H1 (cell line): ENCODE data around the gene DIPK1A. TPM values are rescaled to one million over a fixed set of nuclear protein-coding genes. Genes with fewer than 3 reads are reported as not detected.

Experiments
- CTCF ChIA-PET: fragments of 300-600 bp; sonication (Branson Sonifier 250); formaldehyde crosslinking; loops from one replicate; lab custom pipeline; 2021; ENCODE audit not compliant: partially characterized antibody; lab: Charles Lee
- POLR2A ChIA-PET: fragments of 300-600 bp; sonication (Branson Sonifier 250); formaldehyde crosslinking; loops from one replicate; lab custom pipeline; 2021; ENCODE audit warnings: inconsistent platforms; ENCODE audit not compliant: partially characterized antibody; lab: Charles Lee
- DNase-seq, 2 experiments: peaks; one replicate each; pipeline versions ENCODE4 v3.0.0 to v3.0.0-alpha.2; 2010 to 2022; ENCODE audit warnings: low spot score in 2 of 2, low read depth in 1 of 2, mixed read lengths in 1 of 2
- FAIRE-seq: peaks from 2 replicates; lab custom pipeline; 2011; peaks lifted over from hg19 to GRCh38; lab: Jason Lieb, UNC
- H2AFZ ChIP-seq: 2 replicates; pipeline ENCODE4 v1.8.1; 2012; ENCODE audit warnings: low read length, inconsistent platforms
- H2AK5ac ChIP-seq: 2 replicates; pipeline ENCODE4 v1.6.1; 2013; ENCODE audit warnings: low read depth, low read length
- H2BK120ac ChIP-seq: replicated peaks from 2 replicates; pipeline ENCODE3; 2013; ENCODE audit warnings: low read depth, low read length, inconsistent platforms
- H2BK12ac ChIP-seq: 2 replicates; pipeline ENCODE4 v1.6.1; 2013; ENCODE audit warnings: low read depth, low read length
- H2BK15ac ChIP-seq: 2 replicates; pipeline ENCODE4 v1.6.1; 2013; ENCODE audit warnings: low read length
- H2BK20ac ChIP-seq: 2 replicates; pipeline ENCODE4 v1.6.1; 2013; ENCODE audit warnings: low read length
- H2BK5ac ChIP-seq: 2 replicates; pipeline ENCODE4 v1.6.1; 2013; ENCODE audit warnings: low read depth, low read length
- H3K14ac ChIP-seq: 2 replicates; pipeline ENCODE4 v1.6.1; 2013; ENCODE audit warnings: inconsistent platforms; ENCODE audit not compliant: insufficient read length
- H3K18ac ChIP-seq: 2 replicates; pipeline ENCODE4 v1.6.1; 2013; ENCODE audit warnings: low read length; ENCODE audit errors: extremely low read depth
- H3K23ac ChIP-seq: 2 replicates; pipeline ENCODE4 v1.6.1; 2013; ENCODE audit warnings: inconsistent platforms; ENCODE audit not compliant: insufficient read length
- H3K23me2 ChIP-seq: 2 replicates; pipeline ENCODE4 v1.6.1; 2013; ENCODE audit warnings: low read depth, low read length
- H3K27ac ChIP-seq: 2 replicates; pipeline ENCODE4 v1.6.1; 2011; ENCODE audit warnings: low read depth, low read length, inconsistent platforms
- H3K27me3 ChIP-seq, 4 experiments: replicated peaks in 1 of 4; 1 replicate in 1 of 4; 2 replicates in 3 of 4; pipeline versions ENCODE4 v1.6.1 to v1.8.1; 2011 to 2013; ENCODE audit warnings: low read length in 3 of 4, mild to moderate bottlenecking in 3 of 4, inconsistent platforms in 2 of 4, mixed read lengths in 2 of 4, moderate library complexity in 1 of 4; ENCODE audit not compliant: control insufficient read depth in 3 of 4, insufficient read depth in 3 of 4; ENCODE audit errors: extremely low read depth in 1 of 4
- H3K36me3 ChIP-seq, 4 experiments: 2 replicates each; pipeline versions ENCODE4 v1.6.1 to v1.8.1; 2011 to 2013; ENCODE audit warnings: mild to moderate bottlenecking in 4 of 4, low read length in 3 of 4, moderate library complexity in 2 of 4, control low read depth in 1 of 4, inconsistent platforms in 1 of 4; ENCODE audit not compliant: insufficient read depth in 4 of 4, control insufficient read depth in 2 of 4
- H3K4ac ChIP-seq: replicated peaks from 2 replicates; pipeline ENCODE3; 2013; ENCODE audit warnings: low read length, low read depth, mixed read lengths, inconsistent platforms; ENCODE audit not compliant: insufficient read length
- H3K4me1 ChIP-seq, 4 experiments: replicated peaks in 1 of 4; 1 replicate in 1 of 4; 2 replicates in 3 of 4; pipeline versions ENCODE4 v1.6.1 to v1.8.1; 2011 to 2013; ENCODE audit warnings: low read length in 3 of 4, inconsistent platforms in 2 of 4, mixed read lengths in 1 of 4; ENCODE audit not compliant: insufficient read depth in 4 of 4, control insufficient read depth in 3 of 4
- H3K4me2 ChIP-seq, 2 experiments: 2 replicates each; pipeline versions ENCODE4 v1.6.1 to v1.8.1; 2011 to 2013; ENCODE audit warnings: low read depth in 2 of 2, low read length in 2 of 2, control low read depth in 1 of 2, inconsistent platforms in 1 of 2, mild to moderate bottlenecking in 1 of 2; ENCODE audit not compliant: insufficient read depth in 1 of 2
- H3K4me3 ChIP-seq, 4 experiments: fragments of 200-600, 300-600 bp in 1 of 4; sonication (generic), shearing (Covaris generic), sonication (Bioruptor Twin) in 1 of 4; 2 replicates each; pipeline versions ENCODE4 v1.5.1 to v1.8.1; 2011 to 2016; ENCODE audit warnings: low read length in 4 of 4, low read depth in 3 of 4, control low read depth in 2 of 4, inconsistent platforms in 2 of 4, mild to moderate bottlenecking in 2 of 4, mixed read lengths in 1 of 4, moderate library complexity in 1 of 4; ENCODE audit not compliant: insufficient read depth in 2 of 4; ENCODE audit errors: extremely low read depth in 1 of 4
- H3K56ac ChIP-seq: replicated peaks from 2 replicates; pipeline ENCODE3; 2013; ENCODE audit warnings: low read depth, mild to moderate bottlenecking, mixed read lengths, low read length, inconsistent platforms; ENCODE audit not compliant: insufficient read length
- H3K79me1 ChIP-seq: 2 replicates; pipeline ENCODE4 v1.6.1; 2013; ENCODE audit warnings: low read depth, low read length, control low read depth
- H3K79me2 ChIP-seq, 2 experiments: 2 replicates each; pipeline versions ENCODE4 v1.6.1 to v1.8.1; 2012 to 2013; ENCODE audit warnings: low read length in 2 of 2, mild to moderate bottlenecking in 2 of 2, inconsistent platforms in 1 of 2; ENCODE audit not compliant: insufficient read depth in 2 of 2, control insufficient read depth in 1 of 2
- H3K9ac ChIP-seq, 4 experiments: replicated peaks in 1 of 4; 1 replicate in 1 of 4; 2 replicates in 3 of 4; pipeline versions ENCODE4 v1.6.1 to v1.8.1; 2011 to 2013; ENCODE audit warnings: low read depth in 3 of 4, low read length in 3 of 4, control low read depth in 2 of 4, mild to moderate bottlenecking in 2 of 4, moderate library complexity in 2 of 4, inconsistent platforms in 1 of 4; ENCODE audit errors: extremely low read depth in 1 of 4
- H3K9me3 ChIP-seq, 2 experiments: 2 replicates each; pipeline versions ENCODE4 v1.6.1 to v1.8.1; 2012 to 2013; ENCODE audit warnings: mild to moderate bottlenecking in 2 of 2, moderate library complexity in 2 of 2, control low read depth in 1 of 2, inconsistent platforms in 1 of 2, low read depth in 1 of 2, low read length in 1 of 2, mixed read lengths in 1 of 2; ENCODE audit not compliant: insufficient read depth in 2 of 2
- H4K20me1 ChIP-seq, 2 experiments: replicated peaks in 1 of 2; 2 replicates each; pipeline versions ENCODE3 to v1.8.1; 2011 to 2013; ENCODE audit warnings: inconsistent platforms in 2 of 2, low read length in 2 of 2, mild to moderate bottlenecking in 1 of 2; ENCODE audit not compliant: insufficient read depth in 2 of 2, control insufficient read depth in 1 of 2
- H4K5ac ChIP-seq: 2 replicates; pipeline ENCODE4 v1.6.1; 2013; ENCODE audit warnings: low read length, low read depth, mixed read lengths, inconsistent platforms; ENCODE audit not compliant: insufficient read length
- H4K8ac ChIP-seq: 2 replicates; pipeline ENCODE4 v1.8.0; 2013; ENCODE audit warnings: mild to moderate bottlenecking, moderate library complexity, low read length, inconsistent platforms; ENCODE audit not compliant: insufficient read depth; ENCODE audit errors: extremely low read depth
- H4K91ac ChIP-seq: replicated peaks from 2 replicates; pipeline ENCODE3; 2013; ENCODE audit warnings: low read length, mixed read lengths, inconsistent platforms; ENCODE audit not compliant: insufficient read length
- ASH2L ChIP-seq: fragments of 200-600, 300-600 bp; sonication (generic); IDR thresholded peaks from one replicate; pipeline ENCODE4 v1.7.1; 2017; ENCODE audit warnings: low read length
- FOSL1 ChIP-seq: IDR thresholded peaks from 2 replicates; pipeline ENCODE4 v1.6.1; 2011; ENCODE audit warnings: mild to moderate bottlenecking, low read depth, low read length, moderate library complexity; ENCODE audit not compliant: insufficient read depth
- KDM5A ChIP-seq: fragments of 200-600 bp; IDR thresholded peaks from 2 replicates; pipeline ENCODE4 v1.7.1; 2012; ENCODE audit warnings: mild to moderate bottlenecking, low read length, inconsistent platforms, mixed read lengths
- NRF1 ChIP-seq: IDR thresholded peaks from 2 replicates; pipeline ENCODE4 v1.6.1; 2011; ENCODE audit warnings: mild to moderate bottlenecking, low read depth, low read length, improper control_type of control experiment
- POLR2AphosphoS5 ChIP-seq: IDR thresholded peaks from 2 replicates; pipeline ENCODE4 v1.6.1; 2011; ENCODE audit warnings: low read depth, low read length
- RAD21 ChIP-seq, 2 experiments: IDR thresholded peaks in 1 of 2; conservative IDR thresholded peaks in 1 of 2; 2 replicates each; pipeline ENCODE4 v1.6.1; 2011; ENCODE audit warnings: low read depth in 2 of 2, low read length in 2 of 2, improper control_type of control experiment in 1 of 2, inconsistent platforms in 1 of 2, mild to moderate bottlenecking in 1 of 2, moderate library complexity in 1 of 2
- RFX5 ChIP-seq: IDR thresholded peaks from 2 replicates; pipeline ENCODE4 v1.6.1; 2011; ENCODE audit warnings: low read depth, low read length, improper control_type of control experiment, borderline replicate concordance
- SIN3A ChIP-seq, 2 experiments: IDR thresholded peaks in 1 of 2; conservative IDR thresholded peaks in 1 of 2; 2 replicates each; pipeline ENCODE4 v1.6.1; 2011 to 2012; ENCODE audit warnings: low read length in 2 of 2, improper control_type of control experiment in 1 of 2, low read depth in 1 of 2, mild to moderate bottlenecking in 1 of 2
- SIRT6 ChIP-seq: IDR thresholded peaks from one replicate; pipeline ENCODE4 v1.7.1; 2012; ENCODE audit warnings: low read length, inconsistent platforms
- SIX5 ChIP-seq: IDR thresholded peaks from 2 replicates; pipeline ENCODE4 v1.6.1; 2011; ENCODE audit warnings: mild to moderate bottlenecking, low read depth, low read length
- SP1 ChIP-seq: IDR thresholded peaks from 2 replicates; pipeline ENCODE4 v1.6.1; 2011; ENCODE audit warnings: low read depth, low read length
- TAF7 ChIP-seq: optimal IDR thresholded peaks from 2 replicates; pipeline ENCODE3; 2011; ENCODE audit warnings: low read depth, mild to moderate bottlenecking, inconsistent platforms, low read length, moderate library complexity, borderline replicate concordance
- TBP ChIP-seq: IDR thresholded peaks from 2 replicates; pipeline ENCODE4 v1.6.1; 2011; ENCODE audit warnings: low read depth, low read length, improper control_type of control experiment
- YY1 ChIP-seq: IDR thresholded peaks from 2 replicates; pipeline ENCODE4 v1.6.1; 2011; ENCODE audit warnings: low read depth, mild to moderate bottlenecking, low read length
- WGBS, 2 experiments: shearing (Covaris generic) in 1 of 2; methylation state at CpG; one replicate each; pipeline versions ENCODE4 v1.1.6 to v1.1.7; 2013 to 2015; ENCODE audit warnings: low lambda C conversion rate in 2 of 2, mixed read lengths in 2 of 2, inconsistent platforms in 1 of 2, low coverage in 1 of 2, missing lambda C conversion rate in 1 of 2; ENCODE audit not compliant: insufficient replicate concordance in 2 of 2, insufficient coverage in 1 of 2, insufficient read length in 1 of 2; ENCODE audit errors: extremely low coverage in 1 of 2, missing lambda C conversion rate in 1 of 2; 5-methylcytosine and 5-hydroxymethylcytosine counted together
- polyA plus RNA-seq, 7 experiments: library from polyadenylated mRNA; depleted of rRNA in 3 of 7; stranded (reverse) in 5 of 7; unstranded in 2 of 7; fragments of >200 nt in 5 of 7; fragments of 200-250 nt in 2 of 7; gene quantifications; 1 replicate in 5 of 7; 2 replicates in 1 of 7; 4 replicates in 1 of 7; pipeline versions ENCODE4 v1.2.1 to v1.2.3, GENCODE V29; 2011 to 2013; ENCODE audit warnings: missing spikeins in 2 of 7, mixed read lengths in 2 of 7
- total RNA-seq: library from RNA; stranded (reverse); fragmentation: NEBNext Ultra II Directional; extraction: Animal tissue kit (Norgen Biotek cat#: 25700); gene quantifications from 2 replicates; pipeline ENCODE4 v1.2.1, GENCODE V29; 2021

DIPK1A gene
- total and polyA plus RNA-seq, 2 of the 8 experiments (the other 6 are each of a cell fraction or from before 2014, with no cell fraction given), result 2.5 to 5.0 TPM

- no peak for DNase-seq
- H3K27ac ChIP-seq, result no peak overlapping the region
- CTCF ChIA-PET, result interaction anchor here (0.5 to 1.3 kb wide), 3 partner anchors 65 to 159 kb away, joined by 3 to 4 read pairs (median 3); no protein-coding TSS in a partner anchor
- H3K36me3 ChIP-seq, result peaks cover 34 to 68% (median 57%) of the 10 kb centered on the region in 4 experiments
- H3K23ac ChIP-seq, result no peak overlapping the region
- H2BK5ac ChIP-seq, result no peak overlapping the region
- no peak overlapping the region for H2AK5ac ChIP-seq
- H3K27me3 ChIP-seq, result no peaks in the 10 kb centered on the region; a peak in 1 of 7 replicates
- FAIRE-seq, result no peak
- H2BK15ac ChIP-seq, result no peak overlapping the region
- H4K5ac ChIP-seq, result no peak overlapping the region
- H3K79me2 ChIP-seq, result peaks cover 37 to 78% of the 10 kb centered on the region in 2 experiments
- peak overlapping the region in 3 of 4 experiments; percentile 3 to 100 (median 98); a peak in 4 of 8 replicates for H3K4me3 ChIP-seq
- POLR2A ChIA-PET, result interaction anchor here (1.0 to 2.5 kb wide), 13 partner anchors 9 to 244 kb away, joined by 3 to 12 read pairs (median 4); no protein-coding TSS in a partner anchor
- H3K56ac ChIP-seq, result no peak overlapping the region
- H3K9ac ChIP-seq, result 0 out of 7 replicates have a peak overlapping the region, but pooled peaks of 1 of the 4 experiments have one; percentile 26
- no peak overlapping the region for H2BK12ac ChIP-seq
- no peaks in the 10 kb centered on the region for H3K9me3 ChIP-seq
- H3K14ac ChIP-seq, result no peak overlapping the region
- WGBS, 2 experiments, result 94% methylated on average over 5 of the region's 5 CpGs; no CpG with 5 or more reads in 1 of the 2 experiments
- no peak overlapping the region for H3K4ac ChIP-seq
- no peak overlapping the region for H4K8ac ChIP-seq
- H4K20me1 ChIP-seq, result peaks cover 31 to 33% of the 10 kb centered on the region in 2 experiments
- peak overlapping the region; percentile 71 to 77; a peak in 2 of 4 replicates for H3K4me2 ChIP-seq
- no peak overlapping the region for H2AFZ ChIP-seq
- no peaks in the 10 kb centered on the region; the same call in 1 of the 2 replicates for H3K79me1 ChIP-seq
- H4K91ac ChIP-seq, result no peak overlapping the region
- peaks cover 0 to 6% (median 3%) of the 10 kb centered on the region in 4 experiments; a peak in 4 of 7 replicates for H3K4me1 ChIP-seq
- no peak overlapping the region for H2BK120ac ChIP-seq
- H2BK20ac ChIP-seq, result no peak overlapping the region
- no peak overlapping the region for H3K18ac ChIP-seq
- H3K23me2 ChIP-seq, result peaks cover 5% of the 10 kb centered on the region
- TF ChIP-seq FOSL1, result no peak
- no peak for TF ChIP-seq KDM5A
- no peak for TF ChIP-seq SIN3A (conservative IDR thresholded peaks at IDR 0.05 in 1 of 2, IDR thresholded peaks at IDR 0.05 in 1 of 2; ENCODE audit: low read depth in 1 of 2, low read length in 2 of 2)
- no peak for TF ChIP-seq ASH2L
- no peak for TF ChIP-seq NRF1
- no peak for TF ChIP-seq YY1
- TF ChIP-seq SP1, result no peak
- no peak for TF ChIP-seq TAF7
- no peak; the same call in 1 of the 2 replicates for TF ChIP-seq POLR2AphosphoS5
- TF ChIP-seq RAD21 (IDR thresholded peaks at IDR 0.05 in 1 of 2, conservative IDR thresholded peaks at IDR 0.05 in 1 of 2; ENCODE audit: low read depth in 2 of 2, low read length in 2 of 2), result no peak
- TF ChIP-seq TBP, result no peak
- TF ChIP-seq SIX5, result no peak
- TF ChIP-seq RFX5, result no peak
- no peak for TF ChIP-seq SIRT6
Measured at GRCh38 chr1:92834617-92835016, 126.6 kb downstream of the DIPK1A start.
